ENCODE data around the gene FBXO9.

DNA sequence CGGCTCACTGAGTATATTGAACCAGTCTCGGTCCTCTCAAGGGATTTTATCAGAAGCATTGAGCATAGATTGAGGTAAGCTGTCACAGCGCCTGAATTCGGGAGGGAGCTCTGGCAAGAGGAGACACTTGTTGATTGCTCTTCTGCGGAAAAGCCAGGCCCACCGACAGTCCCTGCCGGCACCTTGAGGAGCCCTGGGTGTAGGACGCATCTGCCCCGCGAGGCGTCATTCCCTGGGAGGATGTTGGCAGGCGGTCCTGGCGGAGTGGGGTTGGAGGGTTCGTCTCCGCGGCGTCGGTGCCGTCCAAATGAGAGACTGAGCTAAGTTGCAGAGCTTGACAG lies 843 bp downstream of the FBXO9 start:
- TF ChIP-seq, protein P1, sequence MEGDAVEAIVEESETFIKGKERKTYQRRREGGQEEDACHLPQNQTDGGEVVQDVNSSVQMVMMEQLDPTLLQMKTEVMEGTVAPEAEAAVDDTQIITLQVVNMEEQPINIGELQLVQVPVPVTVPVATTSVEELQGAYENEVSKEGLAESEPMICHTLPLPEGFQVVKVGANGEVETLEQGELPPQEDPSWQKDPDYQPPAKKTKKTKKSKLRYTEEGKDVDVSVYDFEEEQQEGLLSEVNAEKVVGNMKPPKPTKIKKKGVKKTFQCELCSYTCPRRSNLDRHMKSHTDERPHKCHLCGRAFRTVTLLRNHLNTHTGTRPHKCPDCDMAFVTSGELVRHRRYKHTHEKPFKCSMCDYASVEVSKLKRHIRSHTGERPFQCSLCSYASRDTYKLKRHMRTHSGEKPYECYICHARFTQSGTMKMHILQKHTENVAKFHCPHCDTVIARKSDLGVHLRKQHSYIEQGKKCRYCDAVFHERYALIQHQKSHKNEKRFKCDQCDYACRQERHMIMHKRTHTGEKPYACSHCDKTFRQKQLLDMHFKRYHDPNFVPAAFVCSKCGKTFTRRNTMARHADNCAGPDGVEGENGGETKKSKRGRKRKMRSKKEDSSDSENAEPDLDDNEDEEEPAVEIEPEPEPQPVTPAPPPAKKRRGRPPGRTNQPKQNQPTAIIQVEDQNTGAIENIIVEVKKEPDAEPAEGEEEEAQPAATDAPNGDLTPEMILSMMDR (IDR thresholded peaks at IDR 0.05), result no peak
- no peak for TF ChIP-seq SIN3A (IDR thresholded peaks at IDR 0.05; ENCODE audit: borderline replicate concordance, low read depth, low read length)
- TF ChIP-seq, protein P2, sequence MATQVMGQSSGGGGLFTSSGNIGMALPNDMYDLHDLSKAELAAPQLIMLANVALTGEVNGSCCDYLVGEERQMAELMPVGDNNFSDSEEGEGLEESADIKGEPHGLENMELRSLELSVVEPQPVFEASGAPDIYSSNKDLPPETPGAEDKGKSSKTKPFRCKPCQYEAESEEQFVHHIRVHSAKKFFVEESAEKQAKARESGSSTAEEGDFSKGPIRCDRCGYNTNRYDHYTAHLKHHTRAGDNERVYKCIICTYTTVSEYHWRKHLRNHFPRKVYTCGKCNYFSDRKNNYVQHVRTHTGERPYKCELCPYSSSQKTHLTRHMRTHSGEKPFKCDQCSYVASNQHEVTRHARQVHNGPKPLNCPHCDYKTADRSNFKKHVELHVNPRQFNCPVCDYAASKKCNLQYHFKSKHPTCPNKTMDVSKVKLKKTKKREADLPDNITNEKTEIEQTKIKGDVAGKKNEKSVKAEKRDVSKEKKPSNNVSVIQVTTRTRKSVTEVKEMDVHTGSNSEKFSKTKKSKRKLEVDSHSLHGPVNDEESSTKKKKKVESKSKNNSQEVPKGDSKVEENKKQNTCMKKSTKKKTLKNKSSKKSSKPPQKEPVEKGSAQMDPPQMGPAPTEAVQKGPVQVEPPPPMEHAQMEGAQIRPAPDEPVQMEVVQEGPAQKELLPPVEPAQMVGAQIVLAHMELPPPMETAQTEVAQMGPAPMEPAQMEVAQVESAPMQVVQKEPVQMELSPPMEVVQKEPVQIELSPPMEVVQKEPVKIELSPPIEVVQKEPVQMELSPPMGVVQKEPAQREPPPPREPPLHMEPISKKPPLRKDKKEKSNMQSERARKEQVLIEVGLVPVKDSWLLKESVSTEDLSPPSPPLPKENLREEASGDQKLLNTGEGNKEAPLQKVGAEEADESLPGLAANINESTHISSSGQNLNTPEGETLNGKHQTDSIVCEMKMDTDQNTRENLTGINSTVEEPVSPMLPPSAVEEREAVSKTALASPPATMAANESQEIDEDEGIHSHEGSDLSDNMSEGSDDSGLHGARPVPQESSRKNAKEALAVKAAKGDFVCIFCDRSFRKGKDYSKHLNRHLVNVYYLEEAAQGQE (IDR thresholded peaks at IDR 0.05; ENCODE audit: low read depth, low read length), result no peak

Measured in SK-N-SH (cell line).